Keratinocyte (primary cell): ENCODE results near the gene PPP4R2. TPM values are rescaled to one million over a fixed set of nuclear protein-coding genes. Genes with fewer than 3 reads are reported as not detected.

ENCODE experiments used
- DNase-seq: peaks from one replicate; pipeline ENCODE4 v3.0.0-alpha.2; 2011; ENCODE audit warnings: low read depth, missing footprints, low spot score
- FAIRE-seq: peaks from 2 replicates; lab custom pipeline; 2011; peaks lifted over from hg19 to GRCh38; lab: Jason Lieb, UNC
- H2AFZ ChIP-seq: 2 replicates; pipeline ENCODE4 v1.6.0; 2012; ENCODE audit warnings: low read length, control low read depth, inconsistent platforms; ENCODE audit not compliant: control insufficient read depth
- H3K27ac ChIP-seq: 2 replicates; pipeline ENCODE4 v1.5.1; 2011; ENCODE audit warnings: low read length; ENCODE audit not compliant: control insufficient read depth, insufficient read depth
- H3K27me3 ChIP-seq: 3 replicates; pipeline ENCODE4 v1.6.0; 2011; ENCODE audit warnings: low read length; ENCODE audit not compliant: control insufficient read depth, insufficient read depth; ENCODE audit errors: extremely low read depth
- H3K36me3 ChIP-seq, 2 experiments: 2 replicates in 1 of 2; 3 replicates in 1 of 2; pipeline ENCODE4 v1.5.1; 2011; ENCODE audit warnings: low read length in 2 of 2, mild to moderate bottlenecking in 1 of 2; ENCODE audit not compliant: control insufficient read depth in 2 of 2, insufficient read depth in 2 of 2; ENCODE audit errors: extremely low read depth in 1 of 2
- H3K4me1 ChIP-seq: 3 replicates; pipeline ENCODE4 v1.5.1; 2011; ENCODE audit warnings: low read length; ENCODE audit not compliant: control insufficient read depth, insufficient read depth; ENCODE audit errors: extremely low read depth
- H3K4me2 ChIP-seq: 3 replicates; pipeline ENCODE4 v1.6.0; 2011; ENCODE audit warnings: low read depth, low read length; ENCODE audit not compliant: control insufficient read depth, insufficient read depth; ENCODE audit errors: extremely low read depth
- H3K4me3 ChIP-seq, 3 experiments: fragments of 200-600 bp in 1 of 3; sonication (generic) in 1 of 3; 2 replicates in 2 of 3; 3 replicates in 1 of 3; pipeline ENCODE4 v1.5.1; 2011 to 2016; ENCODE audit warnings: low read length in 3 of 3, mild to moderate bottlenecking in 3 of 3, control low read depth in 2 of 3, inconsistent platforms in 1 of 3, low read depth in 1 of 3, mixed read lengths in 1 of 3, mixed run types in 1 of 3, moderate library complexity in 1 of 3; ENCODE audit not compliant: control insufficient read depth in 2 of 3, insufficient read depth in 2 of 3; ENCODE audit errors: extremely low read depth in 1 of 3
- H3K79me2 ChIP-seq: 2 replicates; pipeline ENCODE4 v1.6.0; 2012; ENCODE audit warnings: low read length; ENCODE audit not compliant: control insufficient read depth, insufficient read depth
- H3K9ac ChIP-seq: 3 replicates; pipeline ENCODE4 v1.6.0; 2011; ENCODE audit warnings: low read length; ENCODE audit not compliant: control insufficient read depth, insufficient read depth; ENCODE audit errors: extremely low read depth
- H3K9me1 ChIP-seq: 3 replicates; pipeline ENCODE4 v1.6.0; 2011; ENCODE audit warnings: low read length; ENCODE audit not compliant: control insufficient read depth, insufficient read depth; ENCODE audit errors: extremely low read depth
- H3K9me3 ChIP-seq: 2 replicates; pipeline ENCODE4 v1.5.1; 2012; ENCODE audit warnings: low read depth, low read length; ENCODE audit not compliant: control insufficient read depth
- H4K20me1 ChIP-seq: 3 replicates; pipeline ENCODE4 v1.6.0; 2011; ENCODE audit warnings: low read length; ENCODE audit not compliant: control insufficient read depth, insufficient read depth; ENCODE audit errors: extremely low read depth
- CTCF ChIP-seq, 3 experiments: IDR thresholded peaks in 1 of 3; conservative IDR thresholded peaks in 1 of 3; optimal IDR thresholded peaks in 1 of 3; 2 replicates in 2 of 3; 3 replicates in 1 of 3; pipeline versions ENCODE3 to v1.5.1; 2011; ENCODE audit warnings: low read length in 3 of 3, mild to moderate bottlenecking in 3 of 3, moderate library complexity in 2 of 3, control low read depth in 1 of 3, inconsistent platforms in 1 of 3; ENCODE audit not compliant: insufficient read depth in 2 of 3; ENCODE audit errors: extremely low read depth in 1 of 3
- EZH2 ChIP-seq: IDR thresholded peaks from one replicate; pipeline ENCODE4 v1.6.1; 2012; ENCODE audit warnings: inconsistent platforms, mild to moderate bottlenecking, low read length, moderate library complexity
- dilution Hi-C: fragments of 300-500 bp; cut with MboI; formaldehyde crosslinking; loops from one replicate; pipeline ENCODE4 v1.7.0; 2020; ENCODE audit warnings: low sequenced_read_pairs; ENCODE audit not compliant: extremely low pct_ligation_motif_present
- polyA plus RNA-seq, 5 experiments: library from polyadenylated mRNA; depleted of rRNA in 3 of 5; stranded (reverse) in 3 of 5; stranded (forward) in 1 of 5; unstranded in 1 of 5; fragments of >200 nt; gene quantifications; 1 replicate in 1 of 5; 2 replicates in 3 of 5; 3 replicates in 1 of 5; pipeline versions ENCODE4 v1.2.1 to v1.2.3, GENCODE V29; 2011 to 2012; ENCODE audit warnings: missing spikeins in 2 of 5, low read depth in 1 of 5, low replicate concordance in 1 of 5

PPP4R2 gene
- polyA plus RNA-seq, 1 donor (not counting 4 experiments of a cell fraction or from before 2014, with no cell fraction given), result 46.6 TPM

GRCh38 chr3:73098873-73099272, 102.3 kb downstream of the PPP4R2 start:
- H3K4me3 ChIP-seq, result no peak overlapping the region
- no peaks in the 10 kb centered on the region for H3K36me3 ChIP-seq
- TF ChIP-seq EZH2 (no peak), CTCF (optimal IDR thresholded peaks at IDR 0.05 in 1 of 3, IDR thresholded peaks at IDR 0.05 in 1 of 3, conservative IDR thresholded peaks at IDR 0.05 in 1 of 3; ENCODE audit: extremely low read depth in 1 of 3, insufficient read depth in 2 of 3, low read length in 3 of 3) (no peak)
- H3K9me3 ChIP-seq, result no peaks in the 10 kb centered on the region
- dilution Hi-C loops, result no loop called here
- no peak overlapping the region for H2AFZ ChIP-seq
- H3K27ac ChIP-seq, result no peak overlapping the region
- FAIRE-seq (no peak), DNase-seq (no peak)
- H3K9me1 ChIP-seq, result no peaks in the 10 kb centered on the region
- H3K9ac ChIP-seq, result no peak overlapping the region
- H3K4me1 ChIP-seq, result peaks cover 4% of the 10 kb centered on the region
- no peaks in the 10 kb centered on the region for H3K79me2 ChIP-seq
- H3K4me2 ChIP-seq, result no peak overlapping the region
- no peaks in the 10 kb centered on the region for H3K27me3 ChIP-seq
- H4K20me1 ChIP-seq, result no peaks in the 10 kb centered on the region

GRCh38 chr3:73100741-73101559, 104.3 kb downstream of the PPP4R2 start:
- Histone ChIP-seq H3K9ac (no peak overlapping the region), H3K4me2 (no peak overlapping the region), H3K36me3 (no peaks in the 10 kb centered on the region), H3K9me1 (no peaks in the 10 kb centered on the region), H3K79me2 (no peaks in the 10 kb centered on the region), H3K27me3 (no peaks in the 10 kb centered on the region), H3K9me3 (no peaks in the 10 kb centered on the region), H3K27ac (no peak overlapping the region), H3K4me1 (no peaks in the 10 kb centered on the region), H2AFZ (no peak overlapping the region), H4K20me1 (no peaks in the 10 kb centered on the region), H3K4me3 (no peak overlapping the region)
- DNase-seq (peak; percentile 42), FAIRE-seq (peak; percentile 85)
- TF ChIP-seq CTCF (optimal IDR thresholded peaks at IDR 0.05 in 1 of 3, IDR thresholded peaks at IDR 0.05 in 1 of 3, conservative IDR thresholded peaks at IDR 0.05 in 1 of 3; ENCODE audit: extremely low read depth in 1 of 3, insufficient read depth in 2 of 3, low read length in 3 of 3), result peak; percentile 89 to 98 (median 93)
- no peak for TF ChIP-seq EZH2
- dilution Hi-C loops, result no loop called here
